Hematopoietic multipotent progenitor cell treated with erythropoietin and hydrocortisone succinate and interleukin-3 and kit ligand, for 15 days (in vitro differentiated cells): ENCODE measurements around the gene KBTBD4.
"Not testable (repeated sequence)": the region's sequence is repeated elsewhere in the genome, so short reads cannot be mapped to it uniquely, and the experiment has no call there.

Source experiments
- DNase-seq: peaks from one replicate; pipeline ENCODE4 v3.0.0-alpha.2; 2015; ENCODE audit warnings: low spot score

Gene KBTBD4

DNA sequence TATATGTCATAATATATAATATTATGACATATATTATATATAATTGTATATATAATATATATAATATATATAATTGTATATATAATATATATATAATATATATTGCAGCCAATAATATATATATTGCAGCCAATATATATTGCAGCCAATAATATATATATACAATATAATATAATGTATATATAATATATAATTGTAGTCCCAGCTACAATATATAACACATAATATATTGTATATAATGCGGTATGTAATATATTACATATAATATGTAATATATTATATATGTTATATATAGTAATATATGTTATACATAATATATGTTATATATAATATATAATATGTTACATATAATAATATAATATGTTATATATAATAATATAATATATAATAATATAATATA, 20.1 kb downstream of the KBTBD4 start:
- no peak for DNase-seq

DNA sequence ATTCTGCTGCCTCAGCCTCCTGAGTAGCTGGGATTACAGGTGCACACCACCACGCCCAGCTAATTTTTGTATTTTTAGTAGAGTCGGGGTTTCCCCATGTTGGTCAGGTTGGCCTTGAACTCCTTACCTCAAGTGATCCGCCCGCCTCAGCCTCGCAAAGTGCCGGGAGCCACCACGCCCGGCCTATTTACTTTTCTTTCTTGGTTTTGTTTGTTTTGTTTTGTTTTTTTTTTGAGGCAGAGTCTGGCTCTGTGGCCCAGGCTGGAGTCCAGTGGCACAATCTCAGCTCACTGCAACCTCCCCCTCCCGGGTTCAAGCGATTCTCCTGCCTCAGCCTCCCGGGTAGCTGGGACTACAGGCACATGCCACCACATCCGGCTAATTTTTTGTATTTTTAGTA, 21.8 kb downstream of the KBTBD4 start:
- not testable (repeated sequence) for DNase-seq

DNA sequence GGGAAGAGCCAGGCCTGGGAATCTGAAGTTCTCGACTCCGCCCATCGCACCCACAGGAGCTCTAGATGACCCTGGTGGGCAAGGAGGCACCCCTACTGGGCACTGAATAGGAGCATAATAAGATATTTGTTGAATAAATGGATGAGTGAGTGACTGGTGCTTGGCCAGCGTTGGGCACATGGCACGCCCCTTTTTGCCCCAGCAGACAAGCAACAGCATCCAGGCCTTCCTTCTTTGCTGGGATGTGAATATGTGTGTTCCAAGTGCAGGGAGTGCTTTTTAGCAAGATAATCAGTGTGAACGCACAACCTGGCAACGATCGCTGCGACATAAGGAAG, 25.4 kb downstream of the KBTBD4 start:
- DNase-seq, result no peak

DNA sequence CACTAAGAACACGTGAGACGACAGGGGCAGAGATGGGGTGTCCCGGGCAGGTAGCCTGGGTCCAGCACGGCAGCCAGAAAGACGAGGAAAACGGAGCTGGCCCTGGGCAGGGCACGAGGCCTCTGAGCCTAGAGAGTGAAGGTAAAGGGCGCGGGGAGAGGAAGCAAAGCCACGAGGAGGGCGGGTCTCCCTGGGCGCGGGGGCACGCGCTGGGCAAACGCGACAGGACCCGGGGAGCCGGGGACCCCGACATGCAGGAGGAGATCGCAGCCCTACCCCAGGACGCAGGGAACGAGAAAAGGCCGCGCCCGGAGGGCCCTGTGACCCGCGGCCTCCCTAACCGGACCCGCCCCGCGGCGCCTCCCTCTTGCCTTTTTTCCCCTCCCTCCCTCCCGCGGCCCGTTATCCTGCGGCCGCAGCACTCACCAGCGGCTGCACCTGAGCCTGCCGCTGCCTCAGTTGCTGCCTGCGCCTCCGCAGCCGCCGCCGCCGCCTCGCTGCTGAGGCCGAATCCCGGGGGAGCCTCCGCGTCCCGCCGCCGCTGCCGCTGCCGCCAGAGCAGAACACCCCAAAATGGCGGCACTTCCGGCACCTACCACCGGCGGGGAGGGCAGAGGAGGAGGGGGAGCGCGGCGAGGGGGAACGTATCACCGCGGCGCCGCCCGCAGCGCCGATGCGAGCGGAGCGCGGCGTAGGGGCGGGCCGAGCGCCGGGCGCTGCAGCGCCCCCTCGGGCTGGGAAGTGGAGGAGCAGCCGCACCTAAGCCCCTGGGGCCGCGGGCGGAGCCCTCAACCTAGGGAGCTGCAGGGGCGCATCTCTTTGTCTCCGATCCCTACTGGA, 26.0 kb downstream of the KBTBD4 start, which contains the start of gene CELF1:
Gene CELF1, minus strand, starts transcription at position 567 of the 840 bp plus-strand sequence. CDS start 53,609 bp downstream, outside the sequence.
- DNase-seq, result peak; percentile 93

DNA sequence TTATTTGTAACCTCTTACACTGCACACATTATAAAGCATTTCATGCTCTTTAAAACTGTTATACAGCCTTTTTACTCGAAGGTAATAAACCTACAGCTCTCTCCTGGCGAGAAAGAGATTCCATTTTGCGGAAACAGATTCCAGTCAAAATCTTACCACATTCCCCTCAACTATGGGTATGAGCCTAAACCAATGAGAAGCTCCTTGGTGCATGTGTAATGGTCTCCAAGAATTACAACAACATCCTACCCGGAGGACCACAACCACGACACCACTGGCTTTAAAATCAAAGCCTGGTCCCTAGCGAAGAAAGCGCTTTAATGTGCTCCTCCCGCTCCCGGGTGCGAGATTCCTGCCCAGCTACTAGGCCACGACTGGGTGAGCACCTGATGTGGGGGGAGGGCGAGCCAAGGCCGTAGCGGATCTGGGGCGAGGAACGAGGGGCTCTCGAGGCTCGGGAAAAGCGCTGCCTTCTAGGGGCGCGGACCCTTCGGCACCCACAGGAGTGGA, 26.7 kb downstream of the KBTBD4 start:
- DNase-seq, result no peak

DNA sequence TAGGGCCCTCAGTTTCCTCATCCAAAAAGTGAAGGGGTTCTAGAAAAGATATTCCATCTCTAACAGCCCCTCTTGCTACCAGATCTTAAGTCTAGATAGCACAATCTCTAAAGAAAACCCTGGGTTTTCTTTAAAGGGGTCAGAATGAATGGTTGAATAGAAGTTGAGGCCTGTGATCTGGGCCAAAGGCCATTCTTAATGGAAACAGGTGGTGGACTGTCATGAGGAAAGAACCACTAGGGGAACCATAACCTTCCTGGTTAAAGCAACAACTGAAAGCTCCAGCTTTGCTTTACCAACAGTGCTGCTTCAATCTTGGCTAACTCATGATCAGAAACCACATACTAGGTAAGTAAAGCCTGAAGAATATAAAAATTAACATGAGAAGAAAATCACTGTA, 27.7 kb downstream of the KBTBD4 start:
- DNase-seq, result peak; percentile 30

DNA sequence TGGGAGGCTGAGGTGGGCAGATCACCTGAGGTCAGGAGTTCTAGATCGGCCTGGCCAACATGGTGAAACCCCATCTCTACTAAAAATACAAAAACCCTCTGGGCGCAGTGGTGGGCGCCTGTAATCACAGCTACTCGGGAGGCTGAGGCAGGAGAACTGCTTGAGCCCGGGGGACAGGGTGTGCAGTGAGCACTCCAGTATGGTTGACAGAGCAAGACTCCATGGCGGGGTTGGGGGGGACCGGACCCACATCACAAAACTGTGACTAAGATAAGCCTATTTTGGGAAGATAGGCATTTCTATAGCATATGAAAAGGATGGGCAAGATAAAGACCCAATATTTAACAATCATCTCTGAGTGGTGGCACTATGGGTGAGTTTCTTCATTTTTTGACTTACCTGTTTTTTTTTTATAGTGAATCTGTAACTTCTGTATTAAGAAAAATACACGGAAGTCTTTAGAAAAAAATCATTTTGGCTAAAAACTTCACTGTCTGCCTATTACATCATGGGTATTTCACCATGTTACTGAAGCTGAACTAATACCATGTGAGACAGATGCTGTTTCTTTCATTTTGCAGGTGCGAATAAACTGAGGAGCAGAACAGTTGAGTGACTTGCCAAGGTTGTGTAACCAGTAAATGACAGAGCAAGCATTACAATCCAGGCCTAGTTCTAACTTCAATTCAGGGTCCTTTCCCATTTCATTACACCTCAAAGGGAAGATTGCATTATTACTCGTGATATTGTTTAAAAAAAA, 28.3 kb downstream of the KBTBD4 start:
- no peak for DNase-seq

DNA sequence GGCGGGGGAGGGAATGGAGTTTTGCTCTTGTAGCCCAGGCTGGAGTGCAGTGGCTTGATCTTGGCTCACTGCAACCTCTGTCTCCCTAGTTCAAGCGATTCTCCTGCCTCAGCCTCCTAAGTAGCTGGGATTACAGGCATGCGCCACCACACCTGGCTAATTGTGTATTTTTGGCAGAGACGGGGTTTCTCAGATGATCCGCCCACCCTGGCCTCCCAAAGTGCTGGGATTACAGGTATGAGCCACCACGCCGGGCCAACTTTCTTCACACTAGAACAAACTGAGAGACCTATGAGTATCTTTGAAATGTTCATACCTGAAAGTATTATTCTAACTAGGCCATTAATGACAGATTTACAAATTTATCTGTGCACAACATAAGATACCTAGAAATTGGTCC, 32.5 kb downstream of the KBTBD4 start:
- not testable (repeated sequence) for DNase-seq

DNA sequence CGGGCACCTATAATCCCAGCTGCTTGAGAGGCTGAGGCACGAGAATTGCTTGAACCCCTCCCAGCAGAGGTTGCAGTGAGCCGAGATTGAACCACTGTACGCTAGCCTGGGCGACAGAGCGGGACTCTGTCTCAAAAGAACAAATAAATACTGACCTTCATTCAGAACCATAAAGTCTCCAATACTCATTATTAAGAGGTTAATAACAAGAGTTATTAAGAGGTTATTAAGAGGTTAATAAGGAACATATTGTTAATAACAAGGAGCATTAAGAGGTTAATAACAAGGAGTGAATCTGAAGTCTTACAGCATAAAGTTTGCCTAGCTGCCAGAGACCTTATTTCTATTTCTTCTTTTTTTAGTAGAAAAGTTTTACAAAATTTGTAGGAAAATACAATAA, 33.5 kb downstream of the KBTBD4 start:
- no peak for DNase-seq

DNA sequence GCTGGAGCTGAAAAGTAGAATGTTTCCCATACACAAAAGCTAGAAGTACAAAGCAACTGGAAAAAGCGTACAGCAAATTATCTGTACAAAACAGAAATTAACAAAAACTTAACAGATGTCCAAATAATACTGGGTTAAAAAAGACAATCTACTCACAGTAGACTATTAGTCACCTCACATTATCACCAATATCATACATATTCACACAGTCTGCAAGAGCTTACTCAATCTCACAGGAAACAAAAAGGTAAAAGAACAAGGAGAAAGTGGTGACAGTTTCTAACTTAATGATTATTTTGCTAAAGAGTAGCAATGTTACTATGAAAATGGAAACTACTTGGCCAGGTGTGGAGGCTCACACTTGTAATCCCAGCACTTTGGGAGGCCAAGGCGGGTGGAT, 37.7 kb downstream of the KBTBD4 start:
- DNase-seq, result no peak

DNA sequence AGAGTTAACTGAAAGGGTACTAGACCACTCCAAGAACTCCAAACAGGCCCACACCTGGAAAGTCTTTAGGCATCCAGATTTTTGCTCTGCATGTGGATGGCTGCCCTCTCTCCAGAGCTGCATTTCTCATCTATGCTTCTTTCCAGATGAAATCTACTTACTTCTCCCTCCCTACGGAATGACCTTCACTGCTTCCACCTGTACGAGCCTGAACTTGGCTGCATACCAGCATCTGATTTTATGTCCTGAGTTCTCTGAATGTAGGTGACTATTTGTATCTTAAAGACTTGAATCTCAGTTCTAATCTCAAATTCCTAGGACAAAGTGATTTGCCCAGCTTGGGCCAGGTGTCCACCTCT, 39.1 kb downstream of the KBTBD4 start:
- DNase-seq, result no peak

DNA sequence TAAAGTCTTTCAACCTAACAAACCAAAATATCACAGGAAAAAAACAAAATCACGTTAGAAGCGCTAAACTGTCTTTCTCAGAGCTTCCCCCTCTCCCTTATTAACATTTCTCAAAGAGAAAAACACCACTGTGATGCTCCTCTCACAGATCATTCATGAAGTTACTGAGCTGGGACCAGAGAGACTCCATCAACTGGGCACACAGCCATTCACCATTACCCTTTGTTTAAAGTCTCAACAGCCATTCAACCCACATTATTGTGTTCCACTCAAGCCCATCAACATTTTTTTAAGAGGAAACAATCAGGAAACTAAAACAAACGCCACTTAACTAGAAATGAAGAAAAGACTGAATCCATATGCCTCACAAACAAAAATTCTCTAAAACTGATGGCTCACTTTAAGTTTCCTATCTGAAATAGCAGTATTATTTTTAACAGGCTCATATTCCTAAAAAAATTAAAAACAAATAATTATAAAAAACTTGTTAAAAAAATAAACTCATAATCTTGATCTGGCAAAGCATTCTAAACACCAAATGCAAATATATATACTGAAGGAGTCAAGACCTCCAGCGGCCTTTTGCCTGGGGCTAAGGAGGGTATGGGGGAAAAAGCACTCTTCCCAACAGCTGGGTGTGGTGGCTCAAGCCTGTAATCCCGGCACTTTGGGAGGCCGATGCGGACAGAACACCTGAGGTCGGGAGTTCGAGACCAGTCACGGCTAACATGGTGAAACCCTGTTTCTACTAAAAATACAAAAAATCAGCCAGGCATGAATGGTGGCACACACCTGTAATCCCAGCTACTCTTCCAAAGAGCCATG, 39.8 kb downstream of the KBTBD4 start:
- no peak for DNase-seq

DNA sequence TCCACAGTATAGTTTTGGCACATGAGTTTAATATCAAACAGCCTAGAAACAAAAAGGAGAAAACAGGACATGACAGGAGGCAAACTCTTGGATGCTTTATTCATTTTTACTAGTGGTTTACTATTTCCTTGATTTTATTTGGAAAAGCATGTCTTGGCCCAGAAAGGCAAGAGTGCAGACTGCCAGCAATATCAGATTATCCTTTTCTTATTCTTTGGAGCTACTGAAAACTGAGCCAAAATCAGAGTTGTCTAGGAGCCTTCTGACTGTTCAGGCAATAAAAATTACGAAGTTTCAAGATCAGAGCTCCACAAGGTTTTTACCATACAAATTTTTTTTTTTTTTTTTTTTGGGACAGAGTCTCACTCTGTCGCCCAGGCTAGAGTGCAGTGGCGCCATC, 41.9 kb downstream of the KBTBD4 start:
- DNase-seq, result no peak

DNA sequence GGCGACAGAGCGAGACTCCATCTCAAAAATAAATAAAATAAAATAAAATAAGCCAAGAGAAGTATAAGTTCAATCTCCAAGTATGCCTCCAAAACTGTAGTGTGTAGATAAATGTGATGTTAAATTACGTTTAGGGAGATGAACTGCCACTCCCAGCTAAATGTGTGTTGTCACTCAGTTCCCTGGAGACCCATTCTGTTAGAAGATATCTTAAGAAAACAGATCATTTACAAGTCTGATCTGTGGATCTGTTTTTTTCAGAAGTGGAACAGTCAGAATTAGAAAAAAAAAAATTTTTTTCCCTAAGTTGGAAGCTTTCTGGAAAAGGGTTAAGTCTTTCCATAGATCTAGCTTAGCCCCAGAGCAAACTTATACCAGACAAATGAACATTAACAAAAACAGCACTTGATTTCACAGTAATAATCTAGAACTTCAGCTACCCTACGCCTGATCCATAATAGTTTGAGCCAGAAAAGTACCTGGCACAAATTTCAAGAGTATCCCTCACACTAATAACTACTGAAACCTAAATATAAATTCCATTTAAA, 44.0 kb downstream of the KBTBD4 start:
- DNase-seq, result peak; percentile 47

DNA sequence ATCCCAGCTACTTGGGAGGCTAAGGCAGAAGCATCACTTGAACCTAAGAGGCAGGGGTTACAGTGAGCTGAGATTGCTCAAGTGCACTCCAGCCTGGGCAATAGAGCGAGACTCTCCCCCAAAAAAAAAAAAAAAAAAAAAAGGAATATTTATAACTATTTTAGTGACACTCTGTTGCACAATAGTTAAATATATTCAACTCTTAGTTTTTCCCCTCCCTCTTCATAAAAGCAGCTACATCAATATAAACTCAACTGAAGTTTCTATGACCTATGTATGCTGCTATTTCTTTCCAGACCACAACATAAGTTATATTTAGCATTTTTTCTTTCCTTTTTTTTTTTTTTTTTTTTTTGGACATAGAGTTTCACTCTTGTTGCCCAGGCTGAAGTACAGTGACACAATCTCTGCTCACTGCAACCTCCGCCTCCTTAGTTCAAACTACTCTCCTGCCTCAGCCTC, 45.0 kb downstream of the KBTBD4 start:
- DNase-seq, result no peak

DNA sequence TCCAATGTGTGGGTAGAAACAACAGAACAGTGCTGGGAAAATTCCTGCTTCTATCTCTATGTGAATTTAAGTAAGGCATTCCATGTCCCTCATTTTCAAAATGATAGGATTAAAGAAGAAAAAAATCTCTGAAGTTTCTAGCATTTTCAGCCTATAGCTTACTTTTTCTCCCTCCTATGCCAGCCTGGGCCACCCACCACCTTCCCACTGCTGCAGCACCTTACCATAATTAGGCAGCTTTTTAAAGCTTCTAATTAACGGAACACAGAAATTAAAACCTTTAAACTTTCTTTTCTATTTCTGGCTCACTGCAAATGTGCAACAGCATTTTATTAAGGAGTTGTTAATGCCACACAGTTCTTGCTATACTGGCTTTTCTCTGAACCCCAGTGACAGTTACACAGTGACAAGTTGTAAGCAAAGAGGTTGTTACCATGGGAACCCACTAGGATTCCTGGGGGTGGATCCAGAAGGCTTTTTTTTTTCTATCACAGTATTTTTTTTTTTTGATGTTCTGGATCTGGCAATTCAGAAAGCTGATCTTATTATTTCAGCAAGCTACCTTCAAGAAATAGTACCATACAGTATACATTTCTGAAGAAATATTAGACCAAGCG, 46.1 kb downstream of the KBTBD4 start:
- no peak for DNase-seq

DNA sequence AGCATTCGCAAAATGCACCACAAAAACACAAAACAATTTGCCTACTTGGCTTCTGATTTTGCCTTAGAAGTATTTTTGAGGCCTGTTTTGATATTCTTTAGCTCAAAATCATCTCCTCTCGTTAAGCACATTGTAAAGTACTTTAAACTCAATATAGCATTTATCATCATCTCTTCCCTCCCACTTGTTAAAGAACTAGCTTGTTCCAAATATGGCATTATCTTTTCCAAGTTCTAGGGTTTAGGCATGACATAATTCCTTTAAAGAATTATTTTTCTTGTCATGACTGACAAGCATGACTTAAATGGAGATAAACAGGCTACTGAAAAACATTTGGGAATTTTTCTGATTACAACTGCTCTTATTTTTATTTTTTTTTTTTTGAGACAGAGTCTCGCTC, 47.1 kb downstream of the KBTBD4 start:
- DNase-seq, result no peak

DNA sequence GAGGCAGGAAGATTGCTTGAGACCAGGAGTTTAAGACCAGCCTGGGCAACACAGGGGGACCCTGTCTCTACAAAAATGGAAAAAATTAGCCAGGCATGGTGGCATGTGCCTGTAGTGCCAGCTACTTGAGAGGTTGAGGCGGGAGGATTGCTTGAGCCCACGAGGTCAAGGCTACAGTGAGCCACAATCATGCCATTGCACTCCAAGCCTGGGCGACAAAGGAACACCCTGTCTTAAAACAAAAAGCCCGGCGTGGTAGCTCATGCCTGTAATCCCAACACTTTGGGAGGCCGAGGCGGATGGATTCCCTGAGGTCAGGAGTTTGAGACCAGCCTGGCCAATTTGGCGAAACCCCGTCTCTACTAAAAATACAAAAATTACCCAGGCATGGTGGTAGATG, 48.0 kb downstream of the KBTBD4 start:
- not testable (repeated sequence) for DNase-seq

DNA sequence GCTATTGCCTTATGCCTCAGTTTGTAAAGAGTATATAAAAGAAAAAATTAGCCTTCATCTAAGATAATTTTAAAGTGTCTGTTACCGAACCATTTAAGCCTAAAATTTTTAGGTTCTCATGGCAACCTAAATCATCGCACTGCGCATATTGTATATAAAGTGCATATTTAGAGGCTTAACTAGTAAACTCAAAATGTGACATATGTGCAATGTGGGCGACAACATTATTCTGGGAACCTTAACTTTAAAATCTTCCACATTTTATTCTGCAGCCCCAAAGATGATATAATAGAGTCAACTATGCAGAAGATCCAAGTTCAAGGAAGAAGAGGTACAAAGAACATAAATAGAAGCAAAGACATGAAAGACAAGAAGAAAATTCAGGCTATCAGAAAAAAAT, 48.8 kb downstream of the KBTBD4 start:
- no peak for DNase-seq

DNA sequence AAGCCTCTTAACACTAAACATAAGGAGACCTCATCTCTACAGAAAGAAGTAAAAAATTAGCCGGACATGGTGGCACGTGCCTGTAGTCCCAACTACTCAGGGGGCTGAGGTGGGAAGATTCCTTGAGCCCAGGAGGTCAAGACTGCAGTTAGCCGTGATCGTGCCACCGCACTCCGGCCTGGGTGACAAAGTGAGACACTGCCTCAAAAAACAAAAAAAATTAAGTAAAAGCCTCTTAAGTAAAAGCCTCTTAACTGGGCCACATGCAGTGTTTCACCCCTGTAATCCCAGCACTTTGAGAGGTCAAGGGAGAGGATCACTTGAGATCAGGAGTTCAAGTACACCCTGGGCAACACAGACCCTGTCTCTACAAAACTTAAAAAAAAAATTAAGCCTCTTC, 51.6 kb downstream of the KBTBD4 start:
- DNase-seq, result no peak

DNA sequence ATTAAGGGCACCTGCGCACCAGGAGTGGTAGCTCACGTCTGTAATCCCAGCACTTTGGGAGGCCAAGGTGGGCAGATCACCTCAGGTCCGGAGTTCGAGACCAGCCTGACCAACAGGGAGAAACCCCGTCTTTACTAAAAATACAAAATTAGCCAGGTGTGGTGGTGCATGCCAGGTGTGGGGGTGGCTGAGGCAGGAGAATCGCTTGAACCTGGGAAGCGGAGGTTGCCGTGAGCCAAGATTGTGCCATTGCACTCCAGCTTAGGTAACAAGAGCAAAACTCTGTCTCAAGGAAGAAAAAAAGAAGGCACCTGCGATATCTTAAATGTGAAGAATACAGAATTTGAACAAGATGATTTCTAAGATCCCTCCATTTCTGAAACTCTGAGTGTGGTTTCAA, 52.7 kb downstream of the KBTBD4 start:
- not testable (repeated sequence) for DNase-seq
